ENCODE results near the gene SOX18.

DNA sequence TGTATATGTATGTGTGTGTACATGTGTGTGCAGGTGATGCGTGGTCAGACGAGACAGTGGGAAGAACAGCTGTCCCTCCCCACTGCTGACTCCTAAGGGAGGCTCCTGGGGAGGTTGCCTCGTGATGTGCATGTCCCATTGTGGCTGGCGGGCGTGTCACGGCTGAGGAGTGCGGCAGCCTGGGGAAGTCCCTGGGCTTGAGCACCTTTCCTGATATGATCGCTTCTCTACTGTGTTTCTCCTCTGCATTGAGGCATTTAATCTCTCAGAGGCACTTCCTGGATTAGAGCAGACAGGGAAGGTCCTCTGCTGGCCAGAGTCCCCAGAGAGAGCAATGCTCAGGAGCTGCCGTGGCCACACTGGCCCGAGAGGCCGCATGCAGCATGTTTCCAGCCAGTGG lies 46.5 kb upstream of the SOX18 start:
- TF ChIP-seq POLR2A (IDR thresholded peaks at IDR 0.05) (no peak), CTCF (IDR thresholded peaks at IDR 0.05) (no peak)

All from upper lobe of left lung (tissue), 4 donors.